ENCODE data around the gene IPPK.

The IPPK gene

DNA sequence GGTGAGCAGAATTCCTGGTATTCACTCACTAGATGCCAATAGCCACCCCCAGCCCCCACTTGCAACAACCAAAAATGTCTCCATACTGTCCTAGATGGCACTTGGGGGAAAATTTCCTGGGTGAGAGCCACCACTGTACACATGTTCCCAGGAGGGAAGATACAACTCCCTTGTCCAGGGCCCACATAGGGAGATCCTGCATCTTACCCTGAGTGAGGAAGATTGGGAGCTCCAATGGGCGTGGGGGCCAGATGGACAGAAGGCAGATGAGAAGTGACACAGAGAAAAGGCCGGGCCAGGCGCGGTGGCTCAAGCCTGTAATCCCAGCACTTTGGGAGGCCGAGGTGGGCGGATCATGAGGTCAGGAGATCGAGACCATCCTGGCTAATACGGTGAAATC, 12.3 kb upstream of the IPPK start:
- DNase-seq = no peak

DNA sequence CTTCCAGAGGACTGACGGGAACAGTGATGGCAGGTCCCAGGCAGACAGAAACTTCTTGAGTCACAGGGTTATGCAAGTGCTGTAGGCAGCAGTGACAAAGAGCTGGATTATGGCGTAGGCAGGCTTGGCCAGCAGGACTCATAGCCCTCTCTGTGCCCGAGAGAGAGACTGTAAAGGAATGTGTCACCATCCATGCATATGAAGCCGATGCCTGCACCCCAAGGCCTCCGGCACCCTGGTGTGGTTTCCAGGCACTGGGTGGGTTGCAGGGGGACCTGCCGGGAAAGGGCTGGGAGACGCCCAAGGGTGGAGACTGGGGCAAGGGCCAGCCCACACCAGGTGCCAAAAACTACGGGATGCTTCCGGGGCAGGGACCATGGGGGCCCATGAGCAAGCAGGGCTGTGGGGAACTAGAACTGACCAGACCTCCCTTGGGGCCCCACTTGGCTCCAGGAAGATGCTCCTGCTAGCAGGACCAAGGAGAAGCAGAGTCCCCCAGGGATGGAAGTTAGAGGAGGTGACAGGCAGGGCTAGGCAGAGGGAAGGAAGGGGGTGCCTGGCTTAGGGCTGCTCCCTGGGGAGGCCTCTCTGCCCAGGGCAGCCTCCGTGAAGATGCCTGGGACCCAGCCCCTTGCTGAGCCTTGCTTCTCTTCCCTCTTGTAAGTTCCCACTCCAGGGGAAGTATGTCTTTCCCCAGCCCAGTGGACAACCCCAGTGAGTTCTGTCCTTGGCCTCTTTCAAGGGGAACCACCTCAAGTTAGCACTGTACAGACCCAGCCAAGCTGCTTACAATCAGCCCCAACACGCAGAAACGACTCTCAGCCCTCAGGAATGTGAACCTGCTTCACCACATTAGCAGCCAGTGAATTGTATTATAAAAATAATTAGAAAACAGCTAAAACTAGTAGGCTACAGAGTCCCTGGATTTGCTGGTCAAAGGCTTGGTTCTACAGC, 10.5 kb upstream of the IPPK start:
- DNase-seq = no peak

DNA sequence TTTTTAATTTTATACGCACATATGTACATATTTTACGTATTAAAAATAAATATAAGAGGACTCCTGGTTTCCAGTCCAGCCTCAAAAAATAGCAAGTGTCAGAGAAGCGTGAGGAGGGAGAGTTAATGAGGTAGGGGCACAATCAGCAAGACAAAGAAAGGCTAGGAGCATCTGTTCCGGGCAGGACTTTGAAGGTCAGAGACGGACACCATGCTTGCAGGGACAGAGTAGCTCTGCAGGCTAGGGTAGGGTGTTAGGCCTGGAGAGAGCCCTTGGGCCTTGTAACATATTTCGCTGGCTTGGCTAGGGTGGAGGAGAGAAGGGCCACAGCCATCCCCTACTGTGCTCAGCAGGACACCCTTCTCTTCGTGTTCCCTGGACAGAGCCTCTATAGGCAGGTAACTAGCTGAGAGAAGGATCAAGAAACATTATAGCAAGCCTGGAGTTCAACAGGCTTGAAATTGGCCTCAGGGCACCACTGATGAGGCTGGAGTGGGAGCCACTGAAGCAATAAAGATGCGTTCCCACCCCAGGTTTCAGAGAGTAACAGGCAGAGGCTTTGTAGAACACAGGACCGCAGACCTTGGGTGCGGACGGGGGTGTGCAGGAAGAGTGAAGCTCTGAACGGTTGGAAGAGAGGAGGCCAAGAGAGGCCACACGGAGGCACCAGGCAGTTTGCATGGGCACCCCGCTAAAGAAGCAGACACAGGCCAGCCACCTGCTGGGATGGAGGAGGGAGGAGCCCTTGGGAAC, 9.7 kb upstream of the IPPK start:
- DNase-seq = no peak

DNA sequence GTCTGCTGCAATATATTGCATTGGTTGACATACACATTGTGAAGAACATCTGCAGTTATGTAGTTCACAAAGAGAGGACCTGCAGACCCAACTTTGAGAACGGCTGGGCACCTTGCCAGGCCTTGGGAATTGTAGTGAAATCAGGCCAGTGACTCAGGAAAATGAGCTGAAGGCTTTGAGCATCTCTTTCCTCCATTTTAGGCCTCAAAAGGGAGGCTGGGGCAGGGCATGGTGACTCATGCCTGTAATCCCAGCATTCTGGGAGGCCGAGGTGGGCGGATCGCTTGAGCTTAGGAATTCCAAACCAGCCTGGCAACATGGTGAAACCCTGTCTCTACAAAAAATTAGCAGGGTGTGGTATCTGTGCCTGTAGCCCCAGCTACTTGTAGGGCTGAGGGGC, 1.4 kb upstream of the IPPK start:
- no peak for DNase-seq

DNA sequence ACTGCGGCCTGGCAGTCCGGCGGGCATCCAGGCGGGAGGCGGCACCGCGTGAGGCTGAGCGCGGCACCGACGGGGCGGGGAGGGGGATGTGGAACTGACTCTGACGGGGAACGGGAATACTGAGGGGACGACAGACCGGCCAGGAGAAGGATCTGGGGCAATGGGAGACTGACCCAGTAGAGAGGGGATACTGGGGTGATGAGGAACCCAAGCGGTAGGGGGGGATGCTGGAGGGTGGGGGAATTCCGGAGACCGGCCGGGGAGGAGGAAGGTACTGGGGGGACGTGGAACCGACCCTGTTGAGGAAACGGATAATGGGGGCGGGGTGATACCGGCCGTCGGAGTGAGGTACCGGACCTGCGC, 423 bp downstream of the IPPK start:
- no peak for DNase-seq

DNA sequence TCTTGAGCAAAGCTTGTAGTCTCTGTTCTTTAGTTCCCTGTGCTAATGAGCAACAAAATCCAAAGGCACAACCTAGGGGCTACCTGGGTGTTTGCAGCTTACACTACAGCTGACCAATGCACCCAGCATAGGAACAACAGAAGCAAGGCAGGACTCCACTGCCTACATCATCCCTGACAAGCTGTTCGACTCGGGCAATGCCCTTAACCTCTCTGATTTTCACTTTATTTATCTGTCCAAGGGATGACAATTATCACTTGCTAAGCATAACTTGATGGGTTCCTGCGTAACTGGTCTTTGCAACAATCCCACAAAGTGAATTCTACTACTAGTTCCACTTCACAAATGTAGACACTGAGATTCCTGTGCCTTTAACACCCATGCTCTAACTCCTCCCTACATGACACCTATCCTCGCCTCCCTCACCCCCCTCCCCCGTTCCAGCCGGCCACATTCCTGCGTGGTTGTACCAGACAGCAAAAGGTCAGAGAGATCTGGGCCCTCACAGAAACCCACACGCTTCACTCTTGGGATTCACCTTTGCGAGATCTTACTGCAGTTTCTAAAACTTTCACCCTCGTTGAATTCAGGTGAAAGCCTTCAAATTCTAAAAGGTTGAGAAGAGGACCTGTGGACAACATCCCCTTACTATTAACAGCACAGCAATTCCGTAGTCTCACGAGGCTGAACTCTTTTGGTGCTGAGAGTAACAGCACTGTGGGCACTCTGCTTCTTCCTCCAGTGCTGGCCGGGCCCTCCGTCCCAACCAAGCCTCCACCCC, 995 bp downstream of the IPPK start:
- peak; percentile 66 for DNase-seq

DNA sequence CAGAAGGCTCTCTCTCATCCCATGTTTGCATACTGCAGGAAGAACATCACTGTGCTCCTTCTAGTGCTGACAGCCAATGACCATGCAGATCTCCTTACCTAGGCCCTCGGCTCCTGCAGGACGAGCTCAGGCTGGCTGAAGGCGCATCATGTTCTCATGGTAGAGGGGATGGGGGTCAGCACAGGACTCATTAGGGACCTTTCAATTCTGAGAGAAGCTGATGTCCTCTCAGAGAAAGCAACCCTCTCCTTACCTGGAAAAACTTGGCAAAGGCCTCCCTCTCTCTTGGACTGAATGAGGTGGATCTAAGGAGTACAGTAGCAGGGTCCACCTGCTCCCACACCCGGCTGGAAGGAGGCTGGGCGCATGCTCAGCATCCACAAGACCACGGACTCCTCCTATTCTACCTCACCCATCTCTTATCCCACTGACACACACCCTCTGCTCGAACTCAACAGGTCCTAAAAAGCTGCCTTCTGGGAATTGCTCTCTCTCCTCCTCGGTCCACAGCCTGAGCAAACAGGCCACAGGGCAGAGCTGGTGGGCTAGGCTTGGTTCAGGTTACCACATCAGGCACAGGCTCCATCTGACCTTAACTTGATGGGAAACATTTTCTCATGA, 2.9 kb downstream of the IPPK start:
- DNase-seq = no peak

DNA sequence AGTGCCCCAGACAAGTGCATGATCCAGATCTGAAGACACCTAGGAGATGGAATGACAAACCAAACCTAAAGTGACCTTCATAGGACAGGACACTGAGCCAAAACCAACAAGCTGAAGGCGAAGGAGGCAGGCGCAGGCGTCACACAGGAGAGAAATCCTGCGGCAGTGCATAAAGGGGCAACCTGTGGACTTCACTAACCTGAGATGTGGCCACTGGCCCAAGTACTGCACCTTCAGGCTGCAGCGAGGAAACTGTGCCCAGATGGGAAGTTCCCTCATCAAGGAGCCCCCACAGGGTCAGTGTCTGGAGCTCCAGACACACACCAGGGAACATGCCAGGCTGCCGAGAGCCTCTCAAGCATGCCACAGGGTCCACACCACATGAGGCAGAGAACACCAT, 3.7 kb downstream of the IPPK start:
- no peak for DNase-seq

DNA sequence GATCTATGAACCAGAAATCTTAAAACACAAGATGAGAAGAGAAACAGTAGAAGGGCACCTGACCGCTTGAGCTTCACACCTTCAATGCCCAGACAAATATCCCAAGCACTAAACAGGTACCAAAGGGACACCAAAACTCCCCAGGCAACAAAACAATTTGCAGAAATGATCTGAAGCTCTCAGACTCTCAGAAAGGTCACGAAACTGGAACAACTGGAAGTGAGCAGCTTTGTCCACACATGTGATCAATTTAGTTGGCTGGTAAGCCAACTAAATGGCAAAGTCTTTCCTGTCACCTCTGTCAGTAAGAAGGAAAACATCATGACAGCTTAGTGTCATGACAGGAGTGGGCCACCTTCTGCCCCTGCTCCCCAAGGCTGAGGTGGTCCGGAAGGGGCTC, 4.1 kb downstream of the IPPK start:
- DNase-seq = no peak

DNA sequence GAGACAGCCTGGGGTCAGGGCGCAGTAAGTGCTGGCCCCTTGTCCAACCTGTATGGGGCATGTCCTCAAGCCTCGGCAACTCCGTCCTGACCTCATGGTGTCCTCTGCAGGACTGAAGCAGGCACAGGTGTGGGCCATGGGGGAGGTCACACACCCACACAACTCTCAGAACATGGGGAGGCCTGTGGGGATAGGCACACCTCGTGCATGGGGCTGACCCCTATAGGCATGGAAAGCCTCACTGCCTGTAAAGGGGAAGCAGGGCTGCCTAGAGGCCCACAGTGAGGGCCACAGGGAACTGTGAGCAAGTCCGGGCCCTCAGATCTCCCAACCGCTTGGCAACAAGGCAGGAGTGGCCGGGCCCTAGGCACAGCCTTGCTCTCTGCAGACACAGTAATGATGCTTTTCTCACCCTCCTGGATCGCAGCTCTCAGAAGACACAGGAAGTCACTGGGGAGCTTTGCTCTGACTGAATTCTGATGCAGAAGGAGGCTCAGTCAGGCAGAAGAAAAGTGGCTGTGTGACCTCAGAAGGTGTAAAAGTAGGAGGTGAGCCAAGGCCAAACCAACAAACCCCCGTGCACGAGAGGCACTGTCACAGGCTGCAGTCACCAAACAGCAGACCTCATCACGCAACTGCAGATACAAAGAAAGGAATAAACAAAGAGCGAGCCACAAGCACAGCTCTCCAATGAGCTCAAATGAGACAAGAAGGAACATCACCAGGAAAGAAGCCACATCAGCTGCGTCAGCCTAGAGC, 5.4 kb downstream of the IPPK start:
- no peak for DNase-seq

DNA sequence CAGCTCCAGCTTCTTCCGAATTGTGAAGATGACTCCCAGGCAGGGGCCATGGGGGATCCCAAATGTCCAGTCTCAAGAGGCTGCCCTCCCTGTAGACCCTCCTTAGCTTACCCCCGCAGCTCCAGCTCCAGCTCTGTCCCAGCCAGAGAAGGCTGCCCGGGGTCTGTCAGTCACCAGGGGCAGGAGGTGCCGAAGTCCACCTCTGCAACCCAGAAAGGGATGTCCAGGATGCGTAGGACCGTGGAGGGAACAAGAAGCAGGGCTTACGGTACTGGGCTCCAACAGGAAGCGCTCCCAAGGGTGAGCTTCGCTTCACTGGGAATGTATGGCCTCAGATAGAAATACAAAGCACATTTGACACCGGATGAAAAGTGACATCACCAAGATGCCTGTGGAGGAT, 6.0 kb downstream of the IPPK start:
- no peak for DNase-seq

DNA sequence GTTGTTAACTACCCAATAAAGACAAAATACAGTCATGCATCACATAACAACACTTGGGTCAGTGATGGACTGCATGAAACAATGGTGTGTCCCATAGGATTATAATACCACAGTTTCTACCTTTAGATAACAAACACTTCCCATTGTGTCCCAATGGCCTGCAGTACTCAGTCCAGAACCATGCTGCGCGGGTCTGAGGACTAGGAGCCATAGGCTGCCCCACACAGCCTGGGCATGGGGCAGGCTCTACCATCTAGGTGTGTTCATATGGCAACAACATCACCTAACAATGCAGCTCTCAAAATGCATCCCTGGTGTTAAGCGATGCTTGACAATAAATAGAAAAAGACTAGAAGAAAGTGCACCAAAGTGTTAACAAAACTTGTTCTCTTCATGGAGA, 6.8 kb downstream of the IPPK start:
- DNase-seq = no peak

DNA sequence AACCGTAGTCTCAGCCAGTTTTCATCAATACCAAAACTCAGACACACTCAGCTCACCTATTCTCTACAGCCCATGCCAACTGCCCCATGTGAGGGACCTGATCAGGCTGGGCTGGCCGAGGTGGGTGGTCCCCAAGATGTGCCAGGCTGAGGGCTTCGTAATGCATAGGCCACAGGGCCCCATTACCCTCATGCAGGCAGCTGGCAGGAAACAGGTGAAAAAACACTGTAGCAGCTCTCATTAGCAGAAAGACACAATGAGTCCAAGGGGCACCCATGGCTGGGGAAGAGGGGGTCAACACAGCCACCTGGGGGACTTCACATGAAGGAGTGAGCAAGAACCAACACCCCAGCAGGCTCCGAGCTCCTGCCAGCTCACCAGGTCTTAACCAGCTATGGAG, 8.2 kb downstream of the IPPK start:
- DNase-seq = no peak

DNA sequence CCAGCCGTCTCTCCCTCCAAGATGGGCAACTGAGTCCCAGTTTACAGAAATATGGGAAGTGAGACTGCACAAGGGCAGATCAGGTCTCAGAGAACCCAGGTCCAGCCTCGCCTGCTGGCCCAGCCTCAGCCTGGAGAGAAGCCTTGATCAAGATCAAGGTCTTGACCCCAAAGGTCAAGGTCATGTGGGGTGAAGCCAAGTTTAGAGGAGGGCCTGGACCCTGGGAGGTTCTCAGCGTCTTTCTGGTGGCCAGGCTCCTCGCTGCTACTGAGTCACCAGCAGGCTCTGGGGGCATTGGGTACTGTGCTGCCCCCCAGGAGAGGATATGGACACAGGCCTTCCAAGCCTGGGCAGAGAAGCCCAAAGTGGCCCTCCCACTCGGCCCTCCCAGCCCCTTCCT, 8.8 kb downstream of the IPPK start:
- DNase-seq = no peak

DNA sequence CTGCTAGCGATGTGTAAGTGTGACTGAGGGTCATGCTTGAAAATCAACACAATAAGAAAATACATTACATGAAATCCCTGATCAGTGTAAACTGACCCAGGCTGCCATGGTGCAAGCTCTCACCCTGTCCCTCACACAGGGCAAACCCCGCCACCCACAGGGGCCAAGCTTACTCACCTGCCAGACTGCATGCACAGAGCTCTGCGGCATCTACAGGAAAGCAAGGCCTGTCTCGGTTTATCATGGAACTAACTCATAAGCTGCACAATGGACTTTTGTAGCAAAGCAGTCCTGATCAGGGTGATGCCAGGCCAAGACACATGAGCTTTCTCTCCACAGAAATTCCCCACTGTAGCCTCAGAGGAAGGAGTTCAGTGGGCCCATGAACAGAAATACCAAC, 9.7 kb downstream of the IPPK start:
- DNase-seq = no peak

DNA sequence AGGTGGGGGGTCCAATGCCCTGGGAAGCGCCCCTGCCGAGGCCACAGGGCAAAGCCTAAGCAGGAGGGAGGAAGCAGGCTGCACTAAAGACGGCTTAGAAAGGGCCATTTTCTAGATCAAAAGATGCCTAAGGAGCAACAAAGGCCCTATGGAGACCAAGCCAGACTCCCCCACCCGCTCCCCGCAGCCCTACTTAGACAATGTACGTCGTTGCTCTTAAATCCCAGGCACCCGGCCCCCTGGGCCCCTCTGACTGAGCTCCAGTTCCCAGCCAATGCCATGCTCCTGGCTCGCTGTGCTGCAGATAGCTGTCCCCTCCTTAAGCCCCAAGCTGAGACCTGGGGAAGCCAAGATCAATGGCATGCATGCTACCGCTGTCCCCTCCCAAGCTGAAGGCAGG, 10.3 kb downstream of the IPPK start:
- DNase-seq = no peak

DNA sequence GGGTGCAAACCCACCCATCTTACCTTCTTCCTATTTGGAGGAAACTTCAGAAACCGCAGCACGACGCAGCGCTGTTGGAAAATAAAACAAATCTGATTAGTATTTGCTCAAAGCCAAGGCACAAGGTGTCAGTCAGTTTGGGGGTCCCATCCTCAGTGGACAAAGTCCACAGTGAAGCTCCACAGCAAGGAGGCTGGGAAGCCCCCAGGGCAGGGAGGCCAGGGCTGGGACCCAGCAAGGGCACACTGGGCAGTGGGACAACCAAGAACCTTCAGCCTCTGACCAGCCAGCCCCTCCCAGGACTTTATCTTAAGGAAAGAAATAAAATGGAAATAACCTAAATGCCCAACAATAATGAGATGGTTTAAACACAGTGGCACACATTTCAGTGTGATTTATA, 11.3 kb downstream of the IPPK start:
- DNase-seq = no peak

DNA sequence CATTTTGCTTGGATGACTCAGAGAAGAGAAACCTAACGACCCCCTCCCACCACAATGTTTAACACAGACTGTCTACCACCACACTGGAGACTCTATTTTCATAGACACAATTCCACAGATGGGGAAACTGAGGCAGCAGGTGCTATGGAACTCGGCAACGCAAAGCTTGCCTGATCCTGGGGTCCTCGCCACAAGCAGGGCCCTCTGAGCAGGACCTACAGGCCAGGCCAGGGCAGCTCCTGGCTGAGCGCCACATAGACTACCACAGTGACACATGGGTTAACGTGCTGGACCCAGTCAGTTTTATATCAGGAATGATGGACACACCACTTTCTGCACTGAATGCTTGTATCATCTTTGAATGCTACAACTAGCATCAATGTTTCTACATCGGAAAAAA, 11.8 kb downstream of the IPPK start:
- no peak for DNase-seq

DNA sequence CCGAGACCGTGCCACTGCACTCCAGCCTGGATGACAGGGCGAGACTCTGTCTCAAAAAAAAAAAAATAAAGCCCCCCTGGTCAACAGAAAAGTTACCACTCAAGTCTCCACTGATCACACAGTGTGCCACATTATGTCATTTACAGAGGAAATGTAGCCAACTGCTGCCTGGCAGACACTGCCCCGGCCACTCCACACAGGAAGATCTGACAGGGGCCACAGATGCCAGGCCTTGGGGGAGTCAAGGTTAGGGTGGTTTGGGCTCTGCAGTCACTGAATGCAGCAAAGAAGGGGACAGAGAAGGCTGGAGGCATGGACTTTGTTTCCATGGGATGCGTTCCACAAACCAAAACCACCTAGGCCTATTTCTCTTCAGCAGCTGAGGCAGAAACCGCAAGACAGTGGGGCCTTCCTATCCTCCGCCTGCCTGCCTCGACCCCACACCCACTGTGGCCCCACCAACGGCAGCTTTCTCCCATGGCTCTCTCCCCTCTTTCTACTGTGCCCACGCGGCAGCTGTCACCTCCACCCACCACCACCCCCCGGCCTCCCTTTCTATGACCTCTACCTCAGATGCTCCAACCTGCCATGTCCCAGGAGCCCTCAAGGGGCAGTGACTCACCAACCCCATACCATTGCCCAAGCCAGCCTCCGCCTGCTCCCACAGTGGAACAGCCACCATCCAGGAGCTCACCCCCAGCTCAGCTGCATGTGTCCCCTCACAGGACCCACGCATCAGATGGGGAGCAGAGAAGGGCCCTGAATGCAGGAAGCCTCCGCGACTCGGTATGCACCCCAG, 12.4 kb downstream of the IPPK start:
- no peak for DNase-seq

DNA sequence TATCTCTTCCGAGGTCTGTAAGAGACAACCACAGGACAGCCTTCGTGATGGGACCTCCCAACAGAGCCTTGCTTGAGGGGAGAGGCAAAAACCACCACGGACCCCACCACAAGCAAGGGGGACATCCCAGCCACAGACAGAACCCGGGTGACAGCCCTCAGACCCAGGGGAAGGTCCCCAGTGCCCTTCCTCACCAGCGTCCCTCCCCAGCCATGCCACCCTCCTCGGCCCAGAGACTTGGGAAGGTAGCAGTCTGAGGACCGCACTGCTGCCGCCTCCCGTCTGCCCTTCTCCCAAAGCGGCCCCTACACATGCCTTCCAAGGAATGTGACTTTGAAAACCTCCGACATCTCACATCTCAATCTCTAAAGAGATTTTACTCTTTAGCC, 13.4 kb downstream of the IPPK start:
- DNase-seq = no peak

DNA sequence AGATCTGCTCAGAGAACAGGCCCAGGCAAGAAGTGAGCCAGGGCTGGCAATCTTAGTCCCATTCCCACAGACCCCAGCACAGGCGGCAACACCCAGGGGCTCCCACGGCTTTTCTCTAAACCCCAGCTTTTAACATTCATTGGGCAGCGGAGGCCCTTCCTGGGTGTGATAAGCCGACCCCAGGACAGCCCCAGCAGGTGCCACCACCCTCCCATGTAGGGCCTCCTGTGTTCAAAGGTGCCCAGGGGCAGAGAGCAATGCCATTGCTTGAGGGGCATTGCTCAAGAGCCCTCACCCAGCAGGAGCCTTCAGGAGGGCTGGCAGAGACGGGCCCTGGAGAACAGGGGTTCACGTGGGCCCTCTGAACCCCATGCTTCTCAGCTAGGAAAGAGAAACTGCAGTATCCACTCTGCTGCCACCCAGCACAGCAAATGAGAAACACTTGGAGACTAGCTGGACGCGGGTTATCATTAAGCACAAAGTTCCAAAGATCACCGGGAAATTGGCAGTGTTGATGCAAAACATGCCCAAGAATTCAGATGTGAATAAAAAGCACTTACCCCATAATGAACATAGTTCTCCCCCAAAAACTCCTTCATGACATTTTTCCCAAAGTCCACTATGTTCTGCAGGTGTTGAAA, 13.9 kb downstream of the IPPK start:
- no peak for DNase-seq
